Measurements from ENCODE around the gene TBP. TPM values are rescaled to one million over a fixed set of nuclear protein-coding genes. Genes with fewer than 3 reads are reported as not detected.
"Not testable (repeated sequence)": the region's sequence is repeated elsewhere in the genome, so short reads cannot be mapped to it uniquely, and the experiment has no call there.

The TBP gene
- total RNA-seq, 2 donors from 2014 or later, result 19.6 to 36.9 TPM

GRCh38 chr6:170522565-170523183 lies 31.5 kb upstream of the TBP start:
- Histone ChIP-seq H3K27me3 (replicated peaks; ENCODE audit: insufficient read depth) (no peaks in the 10 kb centered on the region), H3K4me1 (replicated peaks) (no peaks in the 10 kb centered on the region), H3K9me3 (no peaks in the 10 kb centered on the region), H3K36me3 (no peaks in the 10 kb centered on the region), H3K4me3 (no peak overlapping the region), H3K27ac (no peak overlapping the region)
- 85% methylated on average over 10 of the region's 10 CpGs for WGBS
- intact Hi-C loops (cut with DNase I), result loop anchor here (10.0 kb wide), 1 partner anchor 218 kb away; the partner anchor contains the start of gene FAM120B
- TF ChIP-seq, protein P1, sequence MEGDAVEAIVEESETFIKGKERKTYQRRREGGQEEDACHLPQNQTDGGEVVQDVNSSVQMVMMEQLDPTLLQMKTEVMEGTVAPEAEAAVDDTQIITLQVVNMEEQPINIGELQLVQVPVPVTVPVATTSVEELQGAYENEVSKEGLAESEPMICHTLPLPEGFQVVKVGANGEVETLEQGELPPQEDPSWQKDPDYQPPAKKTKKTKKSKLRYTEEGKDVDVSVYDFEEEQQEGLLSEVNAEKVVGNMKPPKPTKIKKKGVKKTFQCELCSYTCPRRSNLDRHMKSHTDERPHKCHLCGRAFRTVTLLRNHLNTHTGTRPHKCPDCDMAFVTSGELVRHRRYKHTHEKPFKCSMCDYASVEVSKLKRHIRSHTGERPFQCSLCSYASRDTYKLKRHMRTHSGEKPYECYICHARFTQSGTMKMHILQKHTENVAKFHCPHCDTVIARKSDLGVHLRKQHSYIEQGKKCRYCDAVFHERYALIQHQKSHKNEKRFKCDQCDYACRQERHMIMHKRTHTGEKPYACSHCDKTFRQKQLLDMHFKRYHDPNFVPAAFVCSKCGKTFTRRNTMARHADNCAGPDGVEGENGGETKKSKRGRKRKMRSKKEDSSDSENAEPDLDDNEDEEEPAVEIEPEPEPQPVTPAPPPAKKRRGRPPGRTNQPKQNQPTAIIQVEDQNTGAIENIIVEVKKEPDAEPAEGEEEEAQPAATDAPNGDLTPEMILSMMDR (IDR thresholded peaks at IDR 0.05), result no peak
- TF ChIP-seq POLR2AphosphoS5 (IDR thresholded peaks at IDR 0.05), result no peak
- no peak for TF ChIP-seq POLR2A (IDR thresholded peaks at IDR 0.05)
- no peak for DNase-seq (ENCODE audit: low spot score)

- no peak overlapping the region for H3K27ac ChIP-seq
- TF ChIP-seq POLR2A (IDR thresholded peaks at IDR 0.05) (no peak), POLR2AphosphoS5 (IDR thresholded peaks at IDR 0.05) (no peak)
- TF ChIP-seq, protein P1 (IDR thresholded peaks at IDR 0.05), result no peak
- H3K4me3 ChIP-seq, result no peak overlapping the region
- H3K4me1 ChIP-seq (replicated peaks), result no peaks in the 10 kb centered on the region
- DNase-seq (ENCODE audit: low spot score), result no peak
- H3K36me3 ChIP-seq, result no peaks in the 10 kb centered on the region
- no peaks in the 10 kb centered on the region for H3K9me3 ChIP-seq
- intact Hi-C loops (cut with DNase I), result loop anchor here (10.0 kb wide), 1 partner anchor 219 kb away; the partner anchor contains the start of gene FAM120B
- no peaks in the 10 kb centered on the region for H3K27me3 ChIP-seq (replicated peaks; ENCODE audit: insufficient read depth)
- WGBS, result 60% methylated on average over 9 of the region's 9 CpGs
Observed at GRCh38 chr6:170523256-170524171, 30.7 kb upstream of the TBP start.

- H3K4me3 ChIP-seq, result no peak overlapping the region
- no peaks in the 10 kb centered on the region for H3K27me3 ChIP-seq (replicated peaks; ENCODE audit: insufficient read depth)
- TF ChIP-seq POLR2AphosphoS5 (IDR thresholded peaks at IDR 0.05) (no peak), POLR2A (IDR thresholded peaks at IDR 0.05) (no peak)
- TF ChIP-seq, protein P1 (IDR thresholded peaks at IDR 0.05), result no peak
- intact Hi-C loops (cut with DNase I), result loop anchor here (10.0 kb wide), 1 partner anchor 219 kb away; the partner anchor contains the start of gene FAM120B
- WGBS, result 75% methylated on average over 5 of the region's 5 CpGs
- H3K9me3 ChIP-seq, result no peaks in the 10 kb centered on the region
- no peak for DNase-seq (ENCODE audit: low spot score)
- H3K27ac ChIP-seq, result no peak overlapping the region
- no peaks in the 10 kb centered on the region for H3K4me1 ChIP-seq (replicated peaks)
- H3K36me3 ChIP-seq, result no peaks in the 10 kb centered on the region
Observed at GRCh38 chr6:170524172-170524502, 30.0 kb upstream of the TBP start.

GRCh38 chr6:170525795-170526194 lies 28.4 kb upstream of the TBP start:
- no peak overlapping the region for H3K4me3 ChIP-seq
- WGBS, result 29% methylated on average over 7 of the region's 7 CpGs
- no peaks in the 10 kb centered on the region for H3K36me3 ChIP-seq
- no peaks in the 10 kb centered on the region for H3K4me1 ChIP-seq (replicated peaks)
- no peak for DNase-seq (ENCODE audit: low spot score)
- intact Hi-C loops (cut with DNase I), result loop anchor here (10.0 kb wide), 1 partner anchor 221 kb away; the partner anchor contains the start of gene FAM120B
- no peaks in the 10 kb centered on the region for H3K27me3 ChIP-seq (replicated peaks; ENCODE audit: insufficient read depth)
- TF ChIP-seq POLR2A (IDR thresholded peaks at IDR 0.05) (no peak), POLR2AphosphoS5 (IDR thresholded peaks at IDR 0.05) (no peak)
- TF ChIP-seq, protein P1 (IDR thresholded peaks at IDR 0.05), result no peak
- H3K27ac ChIP-seq, result no peak overlapping the region
- H3K9me3 ChIP-seq, result no peaks in the 10 kb centered on the region

- not testable (repeated sequence) for H3K27ac ChIP-seq; DNase-seq (ENCODE audit: low spot score); H3K36me3 ChIP-seq; H3K4me3 ChIP-seq; H3K4me1 ChIP-seq (replicated peaks); H3K9me3 ChIP-seq; H3K27me3 ChIP-seq (replicated peaks; ENCODE audit: insufficient read depth)
- 93% methylated on average over 5 of the region's 5 CpGs for WGBS
- intact Hi-C loops (cut with DNase I), result loop anchor here (10.0 kb wide), 1 partner anchor 223 kb away; the partner anchor contains the start of gene FAM120B
Observed at GRCh38 chr6:170527995-170528394, 26.2 kb upstream of the TBP start.

Data from prostate gland (tissue), 2 donors.